CD14-positive monocyte (primary cell): ENCODE data around the gene B4GALT6. TPM values are rescaled to one million over a fixed set of nuclear protein-coding genes. Genes with fewer than 3 reads are reported as not detected.

Source experiments
- DNase-seq, 3 donors: peaks; one replicate each; pipeline ENCODE4 v3.0.0-alpha.2; 2011 to 2022
- H2AFZ ChIP-seq: 2 replicates; pipeline ENCODE4 v1.6.0; 2012; ENCODE audit warnings: mild to moderate bottlenecking, low read depth, low read length, inconsistent platforms; ENCODE audit not compliant: insufficient read depth, poor library complexity, severe bottlenecking
- H3K27ac ChIP-seq, 2 donors: 1 replicate in 1 of 2; 2 replicates in 1 of 2; pipeline ENCODE4 v1.5.1; 2012 to 2013; ENCODE audit warnings: low read length in 2 of 2, control low read depth in 1 of 2, inconsistent platforms in 1 of 2, low read depth in 1 of 2, mild to moderate bottlenecking in 1 of 2
- H3K27me3 ChIP-seq, 2 donors: one replicate each; pipeline versions ENCODE4 v1.6.0 to v1.6.1; 2011 to 2013; ENCODE audit warnings: low read length in 2 of 2; ENCODE audit not compliant: control insufficient read depth in 2 of 2, insufficient read depth in 2 of 2
- H3K36me3 ChIP-seq, 2 donors: replicated peaks in 1 of 2; 1 replicate in 1 of 2; 2 replicates in 1 of 2; pipeline versions ENCODE4 v1.5.1 to v1.6.1; 2012 to 2013; ENCODE audit warnings: low read length in 2 of 2, control low read depth in 1 of 2, inconsistent platforms in 1 of 2, mild to moderate bottlenecking in 1 of 2; ENCODE audit not compliant: insufficient read depth in 2 of 2, control insufficient read depth in 1 of 2
- H3K4me1 ChIP-seq, 2 donors: 1 replicate in 1 of 2; 2 replicates in 1 of 2; pipeline versions ENCODE4 v1.5.1 to v1.6.1; 2012 to 2013; ENCODE audit warnings: low read length in 2 of 2, control low read depth in 1 of 2, inconsistent platforms in 1 of 2, mild to moderate bottlenecking in 1 of 2, moderate library complexity in 1 of 2; ENCODE audit not compliant: insufficient read depth in 2 of 2, control insufficient read depth in 1 of 2
- H3K4me2 ChIP-seq: replicated peaks from 2 replicates; pipeline ENCODE3; 2012; ENCODE audit warnings: low read length, moderate library complexity, mild to moderate bottlenecking; ENCODE audit not compliant: poor library complexity, severe bottlenecking; ENCODE audit errors: extremely low read depth
- H3K4me3 ChIP-seq, 3 experiments: fragments of 200-600 bp in 1 of 3; sonication (generic) in 1 of 3; replicated peaks in 1 of 3; 1 replicate in 2 of 3; 2 replicates in 1 of 3; pipeline ENCODE4 v1.5.1; 2011 to 2013; ENCODE audit warnings: low read length in 3 of 3, mild to moderate bottlenecking in 3 of 3, control low read depth in 2 of 3, low read depth in 2 of 3, inconsistent platforms in 1 of 3, moderate library complexity in 1 of 3
- H3K79me2 ChIP-seq: 2 replicates; pipeline ENCODE4 v1.6.0; 2012; ENCODE audit warnings: mild to moderate bottlenecking, control low read depth, inconsistent platforms, low read length, moderate library complexity; ENCODE audit not compliant: insufficient read depth
- H3K9ac ChIP-seq: 2 replicates; pipeline ENCODE4 v1.6.0; 2017; ENCODE audit warnings: low read length, mild to moderate bottlenecking; ENCODE audit not compliant: insufficient read depth, poor library complexity, severe bottlenecking
- H3K9me3 ChIP-seq, 2 donors: replicated peaks in 1 of 2; 1 replicate in 1 of 2; 2 replicates in 1 of 2; pipeline versions ENCODE4 v1.5.1 to v1.6.1; 2012 to 2013; ENCODE audit warnings: low read length in 2 of 2, control low read depth in 1 of 2; ENCODE audit not compliant: control insufficient read depth in 1 of 2, insufficient read depth in 1 of 2
- H4K20me1 ChIP-seq: 2 replicates; pipeline ENCODE4 v1.6.0; 2012; ENCODE audit warnings: mild to moderate bottlenecking, low read length, control low read depth, moderate library complexity; ENCODE audit not compliant: insufficient read depth
- H3K27ac Mint-ChIP-seq, 7 donors: one replicate each; pipeline ENCODE4 v1.8.0; 2020; ENCODE audit warnings: mild to moderate bottlenecking in 7 of 7, mixed read lengths in 7 of 7, moderate library complexity in 6 of 7, inconsistent platforms in 2 of 7
- H3K27me3 Mint-ChIP-seq, 3 donors: one replicate each; pipeline ENCODE4 v1.8.0; 2021 to 2022; ENCODE audit warnings: low read depth in 3 of 3, mild to moderate bottlenecking in 3 of 3, mixed read lengths in 3 of 3, moderate library complexity in 3 of 3, inconsistent platforms in 1 of 3
- H3K36me3 Mint-ChIP-seq, 2 donors: one replicate each; pipeline ENCODE4 v1.8.0; 2020; ENCODE audit warnings: mixed read lengths in 2 of 2, inconsistent platforms in 1 of 2, mild to moderate bottlenecking in 1 of 2
- H3K4me1 Mint-ChIP-seq: one replicate; pipeline ENCODE4 v1.8.0; 2020; ENCODE audit warnings: mild to moderate bottlenecking, mixed read lengths
- H3K4me3 Mint-ChIP-seq, 2 donors: one replicate each; pipeline ENCODE4 v1.8.0; 2020; ENCODE audit warnings: mild to moderate bottlenecking in 2 of 2, mixed read lengths in 2 of 2, moderate library complexity in 1 of 2
- H3K9me3 Mint-ChIP-seq, 7 donors: one replicate each; pipeline ENCODE4 v1.8.0; 2020 to 2022; ENCODE audit warnings: mixed read lengths in 7 of 7, mild to moderate bottlenecking in 6 of 7, moderate library complexity in 6 of 7, inconsistent platforms in 2 of 7
- WGBS: methylation state at CpG from one replicate; pipeline ENCODE4 v1.1.5; 2013; ENCODE audit warnings: missing lambda C conversion rate; ENCODE audit not compliant: insufficient coverage; 5-methylcytosine and 5-hydroxymethylcytosine counted together
- intact Hi-C, 2 donors: fragments of 100-400 bp; cut with micrococcal nuclease; formaldehyde crosslinking; loops; one replicate each; pipeline versions ENCODE4 v1.15.0 to v1.15.1; 2023
- polyA plus RNA-seq, 3 donors: library from polyadenylated mRNA; depleted of rRNA in 1 of 3; unstranded in 2 of 3; stranded (reverse) in 1 of 3; fragments of 300-500 nt in 2 of 3; fragments of >200 nt in 1 of 3; fragmentation: Illumina TruSeq in 2 of 3; gene quantifications; 1 replicate in 2 of 3; 2 replicates in 1 of 3; pipeline ENCODE4 v1.2.3, GENCODE V29; 2012 to 2021
- TF ChIP-seq, protein P1 (sequence below): fragments of 200-600 bp; IDR thresholded peaks from one replicate; pipeline ENCODE4 v1.8.0; 2022; ENCODE audit warnings: antibody characterized with exemption, mild to moderate bottlenecking

B4GALT6 gene
- polyA plus RNA-seq, 3 donors: 0.09 to 0.68 (median 0.12) TPM

DNA sequence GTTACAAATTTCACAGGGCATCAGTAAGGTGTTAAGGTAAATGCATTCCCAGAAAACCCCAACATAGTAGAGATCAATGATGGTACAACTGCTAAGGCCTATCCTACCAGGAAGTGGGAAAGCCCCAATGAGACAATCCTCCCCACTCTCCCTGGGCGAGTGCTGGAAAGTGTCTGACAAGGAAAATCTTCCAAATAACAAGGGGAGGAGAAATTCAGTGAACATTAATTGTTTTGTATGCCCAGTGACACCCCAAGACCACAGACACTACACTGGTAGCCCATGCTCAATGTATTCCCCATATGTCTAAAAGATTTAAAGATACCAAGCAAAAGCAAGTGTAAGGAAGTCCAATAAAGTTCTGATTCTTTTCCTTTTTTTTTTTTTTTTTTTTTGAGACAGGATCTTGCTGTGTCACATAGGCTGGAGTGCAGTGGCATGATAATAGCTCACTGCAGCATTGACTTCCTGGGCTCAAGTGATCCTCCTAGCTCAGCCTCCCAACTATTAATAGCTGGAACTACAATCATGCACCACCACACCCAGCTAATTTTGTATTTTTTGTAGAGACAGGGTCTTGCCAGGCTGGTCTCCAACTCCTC, 24.7 kb downstream of the B4GALT6 start:
- intact Hi-C loops: no loop called here
- peak overlapping the region in 5 of 7 donors; percentile 44 to 88 (median 82) for H3K27ac Mint-ChIP-seq

DNA sequence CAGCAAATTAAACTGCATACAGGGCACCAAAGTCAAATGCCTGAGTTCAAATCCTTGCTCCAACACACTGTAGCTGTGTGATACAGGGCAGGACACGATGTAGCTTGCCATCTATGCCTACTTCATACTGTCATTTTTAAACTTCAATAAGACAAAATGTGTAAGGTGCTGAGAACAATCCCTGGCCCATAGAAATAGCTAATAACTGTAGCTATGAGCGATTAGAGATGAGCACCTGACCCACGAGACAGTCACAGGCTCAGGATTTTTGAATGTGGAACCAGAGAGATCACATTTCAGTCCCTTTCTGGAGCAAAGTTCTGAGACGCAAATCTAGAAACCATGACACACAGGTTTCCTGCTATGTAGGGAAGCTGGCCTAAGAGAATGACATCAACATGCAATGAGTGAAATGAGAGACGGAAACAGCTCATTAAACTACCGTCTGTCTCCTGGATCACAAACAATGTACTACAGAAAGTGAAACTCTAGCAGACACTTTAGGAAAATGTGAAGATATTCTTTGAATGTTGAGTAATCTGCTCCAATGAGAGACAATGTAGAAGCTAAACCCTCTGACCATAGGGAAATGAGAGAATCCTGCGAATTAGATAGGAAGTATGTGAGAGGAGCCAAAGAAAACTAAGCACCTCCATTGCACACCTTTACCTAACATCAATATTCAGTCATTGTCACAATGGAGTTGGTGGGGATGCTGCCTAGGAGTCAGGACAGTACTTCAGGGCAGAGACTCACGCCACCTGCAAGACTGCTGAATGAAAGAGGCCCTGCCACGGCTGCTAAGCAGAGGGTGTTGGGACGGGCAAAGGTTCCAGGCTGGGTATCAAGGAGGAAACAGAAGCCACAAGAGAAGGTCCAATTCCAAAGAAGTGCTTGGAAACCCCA, 25.5 kb downstream of the B4GALT6 start:
- Histone ChIP-seq H3K4me3 (peak overlapping the region; percentile 7 to 48 (median 20)), H3K36me3 (peaks cover 0 to 4% of the 10 kb centered on the region in 2 donors), H3K27ac (peak overlapping the region; percentile 37 to 64), H4K20me1 (no peaks in the 10 kb centered on the region), H3K27me3 (no peaks in the 10 kb centered on the region), H3K9ac (peak overlapping the region; percentile 27), H3K9me3 (no peaks in the 10 kb centered on the region), H2AFZ (peak overlapping the region; percentile 22), H3K4me2 (peak overlapping the region; percentile 37), H3K4me1 (peaks cover 14 to 15% of the 10 kb centered on the region in 2 donors), H3K79me2 (no peaks in the 10 kb centered on the region)
- intact Hi-C loops: no loop called here
- H3K36me3 Mint-ChIP-seq: peaks cover under 1 to 7% of the 10 kb centered on the region in 2 donors
- peaks cover 23% of the 10 kb centered on the region for H3K4me1 Mint-ChIP-seq
- H3K9me3 Mint-ChIP-seq: no peaks in the 10 kb centered on the region
- peaks cover 0 to 2% (median 0%) of the 10 kb centered on the region in 3 donors for H3K27me3 Mint-ChIP-seq
- DNase-seq: peak; percentile 46 to 65 (median 58)
- H3K27ac Mint-ChIP-seq: peak overlapping the region; percentile 44 to 88 (median 75)
- 34% methylated on average over 5 of the region's 10 CpGs for WGBS
- H3K4me3 Mint-ChIP-seq: peak overlapping the region; percentile 57 to 75
- TF ChIP-seq, protein P1, sequence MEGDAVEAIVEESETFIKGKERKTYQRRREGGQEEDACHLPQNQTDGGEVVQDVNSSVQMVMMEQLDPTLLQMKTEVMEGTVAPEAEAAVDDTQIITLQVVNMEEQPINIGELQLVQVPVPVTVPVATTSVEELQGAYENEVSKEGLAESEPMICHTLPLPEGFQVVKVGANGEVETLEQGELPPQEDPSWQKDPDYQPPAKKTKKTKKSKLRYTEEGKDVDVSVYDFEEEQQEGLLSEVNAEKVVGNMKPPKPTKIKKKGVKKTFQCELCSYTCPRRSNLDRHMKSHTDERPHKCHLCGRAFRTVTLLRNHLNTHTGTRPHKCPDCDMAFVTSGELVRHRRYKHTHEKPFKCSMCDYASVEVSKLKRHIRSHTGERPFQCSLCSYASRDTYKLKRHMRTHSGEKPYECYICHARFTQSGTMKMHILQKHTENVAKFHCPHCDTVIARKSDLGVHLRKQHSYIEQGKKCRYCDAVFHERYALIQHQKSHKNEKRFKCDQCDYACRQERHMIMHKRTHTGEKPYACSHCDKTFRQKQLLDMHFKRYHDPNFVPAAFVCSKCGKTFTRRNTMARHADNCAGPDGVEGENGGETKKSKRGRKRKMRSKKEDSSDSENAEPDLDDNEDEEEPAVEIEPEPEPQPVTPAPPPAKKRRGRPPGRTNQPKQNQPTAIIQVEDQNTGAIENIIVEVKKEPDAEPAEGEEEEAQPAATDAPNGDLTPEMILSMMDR: no peak

More for the DNA sequence above, 24.7 kb downstream of the B4GALT6 start:
- Mint-ChIP-seq H3K9me3 (no peaks in the 10 kb centered on the region), H3K4me3 (peak overlapping the region; percentile 57 to 75), H3K27me3 (peaks cover 0 to 2% (median 0%) of the 10 kb centered on the region in 3 donors), H3K36me3 (peaks cover 6 to 13% of the 10 kb centered on the region in 2 donors), H3K4me1 (peaks cover 23% of the 10 kb centered on the region)
- TF ChIP-seq, protein P1: no peak
- Histone ChIP-seq H3K4me1 (peaks cover 14 to 15% of the 10 kb centered on the region in 2 donors), H3K79me2 (no peaks in the 10 kb centered on the region), H2AFZ (peak overlapping the region; percentile 22), H3K36me3 (peaks cover 0 to 9% of the 10 kb centered on the region in 2 donors), H3K4me3 (peak overlapping the region in 1 of 3 experiments; percentile 48), H3K9me3 (no peaks in the 10 kb centered on the region), H3K27me3 (no peaks in the 10 kb centered on the region), H3K4me2 (peak overlapping the region; percentile 37), H4K20me1 (no peaks in the 10 kb centered on the region), H3K9ac (peak overlapping the region; percentile 27), H3K27ac (peak overlapping the region in 1 of 2 donors; percentile 64)
- peak in 1 of 3 donors; percentile 8 for DNase-seq
- WGBS: no CpG with 5 or more reads among the region's 1 CpG
